H1 (cell line): Measurements from ENCODE around the gene APAF1. TPM values are rescaled to one million over a fixed set of nuclear protein-coding genes. Genes with fewer than 3 reads are reported as not detected.

ENCODE experiments used
- CTCF ChIA-PET: fragments of 300-600 bp; sonication (Branson Sonifier 250); formaldehyde crosslinking; loops from one replicate; lab custom pipeline; 2021; ENCODE audit not compliant: partially characterized antibody; lab: Charles Lee
- POLR2A ChIA-PET: fragments of 300-600 bp; sonication (Branson Sonifier 250); formaldehyde crosslinking; loops from one replicate; lab custom pipeline; 2021; ENCODE audit warnings: inconsistent platforms; ENCODE audit not compliant: partially characterized antibody; lab: Charles Lee
- DNase-seq, 2 experiments: peaks; one replicate each; pipeline versions ENCODE4 v3.0.0 to v3.0.0-alpha.2; 2010 to 2022; ENCODE audit warnings: low spot score in 2 of 2, low read depth in 1 of 2, mixed read lengths in 1 of 2
- FAIRE-seq: peaks from 2 replicates; lab custom pipeline; 2011; peaks lifted over from hg19 to GRCh38; lab: Jason Lieb, UNC
- H2AFZ ChIP-seq: 2 replicates; pipeline ENCODE4 v1.8.1; 2012; ENCODE audit warnings: low read length, inconsistent platforms
- H2AK5ac ChIP-seq: 2 replicates; pipeline ENCODE4 v1.6.1; 2013; ENCODE audit warnings: low read depth, low read length
- H2BK120ac ChIP-seq: replicated peaks from 2 replicates; pipeline ENCODE3; 2013; ENCODE audit warnings: low read depth, low read length, inconsistent platforms
- H2BK12ac ChIP-seq: 2 replicates; pipeline ENCODE4 v1.6.1; 2013; ENCODE audit warnings: low read depth, low read length
- H2BK15ac ChIP-seq: 2 replicates; pipeline ENCODE4 v1.6.1; 2013; ENCODE audit warnings: low read length
- H2BK20ac ChIP-seq: 2 replicates; pipeline ENCODE4 v1.6.1; 2013; ENCODE audit warnings: low read length
- H2BK5ac ChIP-seq: 2 replicates; pipeline ENCODE4 v1.6.1; 2013; ENCODE audit warnings: low read depth, low read length
- H3K14ac ChIP-seq: 2 replicates; pipeline ENCODE4 v1.6.1; 2013; ENCODE audit warnings: inconsistent platforms; ENCODE audit not compliant: insufficient read length
- H3K18ac ChIP-seq: 2 replicates; pipeline ENCODE4 v1.6.1; 2013; ENCODE audit warnings: low read length; ENCODE audit errors: extremely low read depth
- H3K23ac ChIP-seq: 2 replicates; pipeline ENCODE4 v1.6.1; 2013; ENCODE audit warnings: inconsistent platforms; ENCODE audit not compliant: insufficient read length
- H3K23me2 ChIP-seq: 2 replicates; pipeline ENCODE4 v1.6.1; 2013; ENCODE audit warnings: low read depth, low read length
- H3K27ac ChIP-seq: 2 replicates; pipeline ENCODE4 v1.6.1; 2011; ENCODE audit warnings: low read depth, low read length, inconsistent platforms
- H3K27me3 ChIP-seq, 4 experiments: replicated peaks in 1 of 4; 1 replicate in 1 of 4; 2 replicates in 3 of 4; pipeline versions ENCODE4 v1.6.1 to v1.8.1; 2011 to 2013; ENCODE audit warnings: low read length in 3 of 4, mild to moderate bottlenecking in 3 of 4, inconsistent platforms in 2 of 4, mixed read lengths in 2 of 4, moderate library complexity in 1 of 4; ENCODE audit not compliant: control insufficient read depth in 3 of 4, insufficient read depth in 3 of 4; ENCODE audit errors: extremely low read depth in 1 of 4
- H3K36me3 ChIP-seq, 4 experiments: 2 replicates each; pipeline versions ENCODE4 v1.6.1 to v1.8.1; 2011 to 2013; ENCODE audit warnings: mild to moderate bottlenecking in 4 of 4, low read length in 3 of 4, moderate library complexity in 2 of 4, control low read depth in 1 of 4, inconsistent platforms in 1 of 4; ENCODE audit not compliant: insufficient read depth in 4 of 4, control insufficient read depth in 2 of 4
- H3K4ac ChIP-seq: replicated peaks from 2 replicates; pipeline ENCODE3; 2013; ENCODE audit warnings: low read length, low read depth, mixed read lengths, inconsistent platforms; ENCODE audit not compliant: insufficient read length
- H3K4me1 ChIP-seq, 4 experiments: replicated peaks in 1 of 4; 1 replicate in 1 of 4; 2 replicates in 3 of 4; pipeline versions ENCODE4 v1.6.1 to v1.8.1; 2011 to 2013; ENCODE audit warnings: low read length in 3 of 4, inconsistent platforms in 2 of 4, mixed read lengths in 1 of 4; ENCODE audit not compliant: insufficient read depth in 4 of 4, control insufficient read depth in 3 of 4
- H3K4me2 ChIP-seq, 2 experiments: 2 replicates each; pipeline versions ENCODE4 v1.6.1 to v1.8.1; 2011 to 2013; ENCODE audit warnings: low read depth in 2 of 2, low read length in 2 of 2, control low read depth in 1 of 2, inconsistent platforms in 1 of 2, mild to moderate bottlenecking in 1 of 2; ENCODE audit not compliant: insufficient read depth in 1 of 2
- H3K4me3 ChIP-seq, 4 experiments: fragments of 200-600, 300-600 bp in 1 of 4; sonication (generic), shearing (Covaris generic), sonication (Bioruptor Twin) in 1 of 4; 2 replicates each; pipeline versions ENCODE4 v1.5.1 to v1.8.1; 2011 to 2016; ENCODE audit warnings: low read length in 4 of 4, low read depth in 3 of 4, control low read depth in 2 of 4, inconsistent platforms in 2 of 4, mild to moderate bottlenecking in 2 of 4, mixed read lengths in 1 of 4, moderate library complexity in 1 of 4; ENCODE audit not compliant: insufficient read depth in 2 of 4; ENCODE audit errors: extremely low read depth in 1 of 4
- H3K56ac ChIP-seq: replicated peaks from 2 replicates; pipeline ENCODE3; 2013; ENCODE audit warnings: low read depth, mild to moderate bottlenecking, mixed read lengths, low read length, inconsistent platforms; ENCODE audit not compliant: insufficient read length
- H3K79me1 ChIP-seq: 2 replicates; pipeline ENCODE4 v1.6.1; 2013; ENCODE audit warnings: low read depth, low read length, control low read depth
- H3K79me2 ChIP-seq, 2 experiments: 2 replicates each; pipeline versions ENCODE4 v1.6.1 to v1.8.1; 2012 to 2013; ENCODE audit warnings: low read length in 2 of 2, mild to moderate bottlenecking in 2 of 2, inconsistent platforms in 1 of 2; ENCODE audit not compliant: insufficient read depth in 2 of 2, control insufficient read depth in 1 of 2
- H3K9ac ChIP-seq, 4 experiments: replicated peaks in 1 of 4; 1 replicate in 1 of 4; 2 replicates in 3 of 4; pipeline versions ENCODE4 v1.6.1 to v1.8.1; 2011 to 2013; ENCODE audit warnings: low read depth in 3 of 4, low read length in 3 of 4, control low read depth in 2 of 4, mild to moderate bottlenecking in 2 of 4, moderate library complexity in 2 of 4, inconsistent platforms in 1 of 4; ENCODE audit errors: extremely low read depth in 1 of 4
- H3K9me3 ChIP-seq, 2 experiments: 2 replicates each; pipeline versions ENCODE4 v1.6.1 to v1.8.1; 2012 to 2013; ENCODE audit warnings: mild to moderate bottlenecking in 2 of 2, moderate library complexity in 2 of 2, control low read depth in 1 of 2, inconsistent platforms in 1 of 2, low read depth in 1 of 2, low read length in 1 of 2, mixed read lengths in 1 of 2; ENCODE audit not compliant: insufficient read depth in 2 of 2
- H4K20me1 ChIP-seq, 2 experiments: replicated peaks in 1 of 2; 2 replicates each; pipeline versions ENCODE3 to v1.8.1; 2011 to 2013; ENCODE audit warnings: inconsistent platforms in 2 of 2, low read length in 2 of 2, mild to moderate bottlenecking in 1 of 2; ENCODE audit not compliant: insufficient read depth in 2 of 2, control insufficient read depth in 1 of 2
- H4K5ac ChIP-seq: 2 replicates; pipeline ENCODE4 v1.6.1; 2013; ENCODE audit warnings: low read length, low read depth, mixed read lengths, inconsistent platforms; ENCODE audit not compliant: insufficient read length
- H4K8ac ChIP-seq: 2 replicates; pipeline ENCODE4 v1.8.0; 2013; ENCODE audit warnings: mild to moderate bottlenecking, moderate library complexity, low read length, inconsistent platforms; ENCODE audit not compliant: insufficient read depth; ENCODE audit errors: extremely low read depth
- H4K91ac ChIP-seq: replicated peaks from 2 replicates; pipeline ENCODE3; 2013; ENCODE audit warnings: low read length, mixed read lengths, inconsistent platforms; ENCODE audit not compliant: insufficient read length
- ASH2L ChIP-seq: fragments of 200-600, 300-600 bp; sonication (generic); IDR thresholded peaks from one replicate; pipeline ENCODE4 v1.7.1; 2017; ENCODE audit warnings: low read length
- BRCA1 ChIP-seq: IDR thresholded peaks from 2 replicates; pipeline ENCODE4 v1.6.1; 2012; ENCODE audit warnings: low read depth, low read length, improper control_type of control experiment
- CHD1 ChIP-seq: IDR thresholded peaks from 2 replicates; pipeline ENCODE4 v1.6.1; 2012; ENCODE audit warnings: low read depth, low read length, improper control_type of control experiment
- CTBP2 ChIP-seq: IDR thresholded peaks from 2 replicates; pipeline ENCODE4 v1.7.0; 2011; ENCODE audit warnings: borderline replicate concordance, mild to moderate bottlenecking, moderate library complexity, mixed read lengths, low read length; ENCODE audit not compliant: insufficient read depth, insufficient read length
- HDAC6 ChIP-seq: IDR thresholded peaks from one replicate; pipeline ENCODE4 v1.7.1; 2012; ENCODE audit warnings: low read depth, mild to moderate bottlenecking, inconsistent platforms, low read length, moderate library complexity
- JUN ChIP-seq: IDR thresholded peaks from 2 replicates; pipeline ENCODE4 v1.6.1; 2011; ENCODE audit warnings: low read depth, mild to moderate bottlenecking, improper control_type of control experiment, low read length
- MAFK ChIP-seq: IDR thresholded peaks from 2 replicates; pipeline ENCODE4 v1.6.1; 2012; ENCODE audit warnings: low read depth, mild to moderate bottlenecking, improper control_type of control experiment, low read length
- RFX5 ChIP-seq: IDR thresholded peaks from 2 replicates; pipeline ENCODE4 v1.6.1; 2011; ENCODE audit warnings: low read depth, low read length, improper control_type of control experiment, borderline replicate concordance
- RXRA ChIP-seq: IDR thresholded peaks from 2 replicates; pipeline ENCODE4 v1.6.1; 2011; ENCODE audit warnings: low read depth, mild to moderate bottlenecking, low read length, moderate library complexity; ENCODE audit not compliant: insufficient read depth
- SIN3A ChIP-seq, 2 experiments: IDR thresholded peaks in 1 of 2; conservative IDR thresholded peaks in 1 of 2; 2 replicates each; pipeline ENCODE4 v1.6.1; 2011 to 2012; ENCODE audit warnings: low read length in 2 of 2, improper control_type of control experiment in 1 of 2, low read depth in 1 of 2, mild to moderate bottlenecking in 1 of 2
- SIRT6 ChIP-seq: IDR thresholded peaks from one replicate; pipeline ENCODE4 v1.7.1; 2012; ENCODE audit warnings: low read length, inconsistent platforms
- SP2 ChIP-seq: IDR thresholded peaks from 2 replicates; pipeline ENCODE4 v1.6.1; 2012; ENCODE audit warnings: mild to moderate bottlenecking, low read length, inconsistent platforms
- TBP ChIP-seq: IDR thresholded peaks from 2 replicates; pipeline ENCODE4 v1.6.1; 2011; ENCODE audit warnings: low read depth, low read length, improper control_type of control experiment
- WGBS, 2 experiments: shearing (Covaris generic) in 1 of 2; methylation state at CpG; one replicate each; pipeline versions ENCODE4 v1.1.6 to v1.1.7; 2013 to 2015; ENCODE audit warnings: low lambda C conversion rate in 2 of 2, mixed read lengths in 2 of 2, inconsistent platforms in 1 of 2, low coverage in 1 of 2, missing lambda C conversion rate in 1 of 2; ENCODE audit not compliant: insufficient replicate concordance in 2 of 2, insufficient coverage in 1 of 2, insufficient read length in 1 of 2; ENCODE audit errors: extremely low coverage in 1 of 2, missing lambda C conversion rate in 1 of 2; 5-methylcytosine and 5-hydroxymethylcytosine counted together
- polyA plus RNA-seq, 7 experiments: library from polyadenylated mRNA; depleted of rRNA in 3 of 7; stranded (reverse) in 5 of 7; unstranded in 2 of 7; fragments of >200 nt in 5 of 7; fragments of 200-250 nt in 2 of 7; gene quantifications; 1 replicate in 5 of 7; 2 replicates in 1 of 7; 4 replicates in 1 of 7; pipeline versions ENCODE4 v1.2.1 to v1.2.3, GENCODE V29; 2011 to 2013; ENCODE audit warnings: missing spikeins in 2 of 7, mixed read lengths in 2 of 7
- total RNA-seq: library from RNA; stranded (reverse); fragmentation: NEBNext Ultra II Directional; extraction: Animal tissue kit (Norgen Biotek cat#: 25700); gene quantifications from 2 replicates; pipeline ENCODE4 v1.2.1, GENCODE V29; 2021
- TF ChIP-seq, protein P1 (sequence below): IDR thresholded peaks from 2 replicates; pipeline ENCODE4 v1.6.1; 2012; ENCODE audit warnings: inconsistent platforms

APAF1 gene
- total and polyA plus RNA-seq, 2 of the 8 experiments (the other 6 are each of a cell fraction or from before 2014, with no cell fraction given) = 4.7 to 22.6 TPM

GRCh38 chr12:98686603-98687002 is 41.5 kb downstream of the APAF1 start:
- no peak overlapping the region for H2AFZ ChIP-seq
- H3K4me2 ChIP-seq = no peak overlapping the region
- no peaks in the 10 kb centered on the region for H3K79me1 ChIP-seq
- H2BK5ac ChIP-seq = no peak overlapping the region
- no peaks in the 10 kb centered on the region for H3K9me3 ChIP-seq
- DNase-seq (no peak), FAIRE-seq (peak; percentile 42)
- no peak overlapping the region for H3K56ac ChIP-seq
- no peak overlapping the region for H2AK5ac ChIP-seq
- H3K79me2 ChIP-seq = no peaks in the 10 kb centered on the region
- no peak overlapping the region for H3K23ac ChIP-seq
- no peak overlapping the region for H3K4ac ChIP-seq
- H2BK20ac ChIP-seq = no peak overlapping the region
- H4K91ac ChIP-seq = no peak overlapping the region
- POLR2A ChIA-PET = no interaction called here
- peaks cover 4 to 15% (median 9%) of the 10 kb centered on the region in 4 experiments; a peak in 4 of 8 replicates for H3K36me3 ChIP-seq
- no peaks in the 10 kb centered on the region for H3K27me3 ChIP-seq
- WGBS, 2 experiments = 82% methylated on average over 2 of the region's 2 CpGs; no CpG with 5 or more reads in 1 of the 2 experiments
- no peak overlapping the region for H2BK120ac ChIP-seq
- no peak overlapping the region for H3K27ac ChIP-seq
- H2BK15ac ChIP-seq = no peak overlapping the region
- H3K18ac ChIP-seq = no peak overlapping the region
- CTCF ChIA-PET = no interaction called here
- H4K20me1 ChIP-seq = no peaks in the 10 kb centered on the region
- H3K9ac ChIP-seq = no peak overlapping the region
- H4K8ac ChIP-seq = no peak overlapping the region
- H3K14ac ChIP-seq = no peak overlapping the region
- no peaks in the 10 kb centered on the region for H3K4me1 ChIP-seq
- H4K5ac ChIP-seq = no peak overlapping the region
- no peak overlapping the region for H3K4me3 ChIP-seq
- H3K23me2 ChIP-seq = no peaks in the 10 kb centered on the region
- H2BK12ac ChIP-seq = no peak overlapping the region
- TF ChIP-seq SP2 = no peak
- no peak for TF ChIP-seq RFX5
- TF ChIP-seq JUN = no peak
- no peak for TF ChIP-seq CTBP2
- no peak for TF ChIP-seq HDAC6
- no peak for TF ChIP-seq BRCA1
- TF ChIP-seq ASH2L = no peak
- TF ChIP-seq RXRA = no peak
- no peak for TF ChIP-seq MAFK
- TF ChIP-seq CHD1 = no peak
- TF ChIP-seq SIN3A (conservative IDR thresholded peaks at IDR 0.05 in 1 of 2, IDR thresholded peaks at IDR 0.05 in 1 of 2; ENCODE audit: low read depth in 1 of 2, low read length in 2 of 2) = no peak
- no peak for TF ChIP-seq TBP
- TF ChIP-seq, protein P1, sequence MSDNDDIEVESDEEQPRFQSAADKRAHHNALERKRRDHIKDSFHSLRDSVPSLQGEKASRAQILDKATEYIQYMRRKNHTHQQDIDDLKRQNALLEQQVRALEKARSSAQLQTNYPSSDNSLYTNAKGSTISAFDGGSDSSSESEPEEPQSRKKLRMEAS = no peak
- no peak for TF ChIP-seq SIRT6
